Activated CD8-positive, alpha-beta T cell treated with anti-CD3 and anti-CD28 coated beads for 36 hours (primary cell): Measurements from ENCODE around the gene PRKAG1. TPM values are rescaled to one million over a fixed set of nuclear protein-coding genes. Genes with fewer than 3 reads are reported as not detected.
A peak's percentile ranks its signal among the peaks of the same experiment; 100 is the strongest.

Source experiments
- ATAC-seq: fragments of 200-7000 bp; cut with Tn5 transposase; one replicate; pipeline ENCODE4 v1.10.0; 2021; ENCODE audit warnings: mild to moderate bottlenecking, moderate library complexity
- CTCF ChIA-PET: fragments of 350-600 bp; sonication (Branson Sonifier 250); formaldehyde crosslinking; loops from one replicate; lab custom pipeline; 2021; ENCODE audit warnings: antibody characterized with exemption; lab: Charles Lee
- POLR2A ChIA-PET: fragments of 350-600 bp; sonication (Branson Sonifier 250); formaldehyde crosslinking; loops from one replicate; lab custom pipeline; 2021; ENCODE audit warnings: antibody characterized with exemption; lab: Charles Lee
- DNase-seq: peaks from one replicate; pipeline ENCODE4 v3.0.0-alpha.2; 2020
- H3K27ac Mint-ChIP-seq: one replicate; pipeline ENCODE4 v1.8.0; 2021; ENCODE audit warnings: mild to moderate bottlenecking, mixed read lengths
- H3K27me3 Mint-ChIP-seq: one replicate; pipeline ENCODE4 v1.8.0; 2021; ENCODE audit warnings: mixed read lengths
- H3K36me3 Mint-ChIP-seq: one replicate; pipeline ENCODE4 v1.8.0; 2021; ENCODE audit warnings: low read depth, mixed read lengths
- H3K4me1 Mint-ChIP-seq: one replicate; pipeline ENCODE4 v1.8.0; 2021; ENCODE audit warnings: low read depth, mixed read lengths
- H3K4me3 Mint-ChIP-seq: one replicate; pipeline ENCODE4 v1.8.0; 2021; ENCODE audit warnings: mild to moderate bottlenecking, moderate library complexity, mixed read lengths
- H3K9me3 Mint-ChIP-seq: one replicate; pipeline ENCODE4 v1.8.0; 2021; ENCODE audit warnings: mixed read lengths
- intact Hi-C: fragments of 100-400 bp; cut with micrococcal nuclease; formaldehyde crosslinking; loops from one replicate; pipeline ENCODE4 v1.10.0; 2022
- total RNA-seq, 2 experiments: library from RNA; stranded (reverse); gene quantifications; one replicate each; pipeline ENCODE4 v1.2.3, GENCODE V29; 2021
- TF ChIP-seq, protein P1 (sequence below): fragments of 200-600 bp; IDR thresholded peaks from one replicate; pipeline ENCODE4 v1.8.0; 2022; ENCODE audit warnings: antibody characterized with exemption, mild to moderate bottlenecking

PRKAG1 gene
- total RNA-seq, 2 experiments from 2014 or later, result 43.3 to 47.3 TPM

DNA sequence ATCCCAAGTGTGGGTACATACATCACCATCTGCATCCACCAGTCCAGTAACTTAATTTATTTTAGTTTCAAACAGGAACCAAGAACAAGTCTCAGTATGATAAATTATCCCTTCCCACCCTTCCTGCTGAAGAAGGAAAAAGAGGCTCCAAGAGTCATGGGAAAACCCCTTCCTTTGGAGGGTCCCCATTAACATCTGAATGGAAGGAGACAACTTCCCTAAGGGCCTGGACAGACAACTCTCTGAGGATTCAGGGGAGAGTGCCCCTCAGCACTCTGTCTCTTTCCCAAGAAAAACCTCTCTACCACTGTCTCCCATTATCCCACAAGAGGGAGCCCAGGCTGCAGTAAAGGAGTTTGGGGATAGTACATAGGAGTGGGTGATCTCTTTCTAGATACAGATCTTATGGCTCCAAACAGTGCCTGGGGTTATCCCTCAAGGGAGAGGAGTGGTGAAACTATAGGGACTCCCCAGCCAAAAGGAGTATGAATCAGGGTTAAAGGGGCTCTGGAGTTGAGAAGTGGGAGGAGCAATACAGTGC is 53.2 kb downstream of the PRKAG1 start:
- H3K36me3 Mint-ChIP-seq, result no peaks in the 10 kb centered on the region
- ChIA-PET CTCF (interaction anchor here (1.0 to 51.8 kb wide), 3 partner anchors 8 to 31 kb away, joined by 3 to 896 read pairs (median 16); partner anchors contain the start of genes DDN and WNT1), POLR2A (no interaction called here)
- ATAC-seq (peak; percentile 56), DNase-seq (no peak)
- TF ChIP-seq, protein P1, sequence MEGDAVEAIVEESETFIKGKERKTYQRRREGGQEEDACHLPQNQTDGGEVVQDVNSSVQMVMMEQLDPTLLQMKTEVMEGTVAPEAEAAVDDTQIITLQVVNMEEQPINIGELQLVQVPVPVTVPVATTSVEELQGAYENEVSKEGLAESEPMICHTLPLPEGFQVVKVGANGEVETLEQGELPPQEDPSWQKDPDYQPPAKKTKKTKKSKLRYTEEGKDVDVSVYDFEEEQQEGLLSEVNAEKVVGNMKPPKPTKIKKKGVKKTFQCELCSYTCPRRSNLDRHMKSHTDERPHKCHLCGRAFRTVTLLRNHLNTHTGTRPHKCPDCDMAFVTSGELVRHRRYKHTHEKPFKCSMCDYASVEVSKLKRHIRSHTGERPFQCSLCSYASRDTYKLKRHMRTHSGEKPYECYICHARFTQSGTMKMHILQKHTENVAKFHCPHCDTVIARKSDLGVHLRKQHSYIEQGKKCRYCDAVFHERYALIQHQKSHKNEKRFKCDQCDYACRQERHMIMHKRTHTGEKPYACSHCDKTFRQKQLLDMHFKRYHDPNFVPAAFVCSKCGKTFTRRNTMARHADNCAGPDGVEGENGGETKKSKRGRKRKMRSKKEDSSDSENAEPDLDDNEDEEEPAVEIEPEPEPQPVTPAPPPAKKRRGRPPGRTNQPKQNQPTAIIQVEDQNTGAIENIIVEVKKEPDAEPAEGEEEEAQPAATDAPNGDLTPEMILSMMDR, result no peak
- no peak overlapping the region for H3K27ac Mint-ChIP-seq
- H3K4me3 Mint-ChIP-seq, result no peak overlapping the region
- H3K27me3 Mint-ChIP-seq, result peaks cover 9% of the 10 kb centered on the region
- intact Hi-C loops, result no loop called here
- H3K4me1 Mint-ChIP-seq, result peaks cover 20% of the 10 kb centered on the region
- H3K9me3 Mint-ChIP-seq, result no peaks in the 10 kb centered on the region

DNA sequence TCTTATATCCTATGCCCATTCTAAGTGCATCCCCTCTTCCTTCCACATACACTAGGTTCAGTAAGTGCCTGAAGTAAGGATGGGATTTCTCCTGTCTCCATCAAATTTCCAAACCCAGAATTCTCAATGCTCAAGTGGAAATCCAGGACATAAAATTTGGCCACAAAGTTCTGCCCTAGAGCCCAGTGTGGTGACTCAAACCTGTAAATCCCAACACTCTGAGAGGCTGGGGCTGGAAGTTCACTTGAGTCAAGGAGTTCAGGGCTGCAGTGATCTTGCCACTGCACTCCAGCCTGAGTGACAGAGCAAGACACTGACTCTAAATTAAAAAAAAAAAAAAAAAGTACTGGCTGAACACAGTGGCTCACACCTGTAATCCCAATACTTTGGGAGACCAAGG is 56.8 kb downstream of the PRKAG1 start:
- POLR2A ChIA-PET, result interaction anchor here (1.4 to 2.2 kb wide), 2 partner anchors 16 to 27 kb away, joined by 4 to 6 read pairs; partner anchors contain the start of gene WNT1
- ATAC-seq, result no peak

DNA sequence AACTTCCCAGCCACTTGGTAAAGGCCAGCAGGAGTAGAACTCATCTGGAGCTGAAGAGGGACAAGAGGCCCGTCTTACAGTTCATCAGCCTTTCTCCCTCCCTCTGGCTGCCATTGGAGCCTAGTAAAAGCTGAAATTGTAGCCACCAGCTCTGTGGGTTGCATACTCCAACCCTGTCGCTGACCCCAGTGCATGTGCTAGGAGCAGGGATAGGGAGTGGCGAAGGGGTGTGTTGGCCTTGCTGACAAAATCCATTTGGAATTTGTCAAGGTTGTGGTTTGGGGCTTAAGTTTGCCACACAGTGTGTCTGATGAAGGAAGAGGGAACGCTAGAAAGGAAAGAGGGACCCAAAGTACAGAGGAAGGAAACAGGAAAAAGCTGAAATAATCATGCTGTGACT is 57.2 kb downstream of the PRKAG1 start:
- H3K27me3 Mint-ChIP-seq, result peaks cover 7% of the 10 kb centered on the region
- peaks cover 10% of the 10 kb centered on the region for H3K4me1 Mint-ChIP-seq
- DNase-seq (no peak), ATAC-seq (no peak)
- CTCF ChIA-PET, result interaction anchor here (51.8 kb wide), 1 partner anchor 35 kb away, joined by 896 read pairs; the partner anchor contains the start of gene DDN
- TF ChIP-seq, protein P1, result no peak
- POLR2A ChIA-PET, result interaction anchor here (1.4 to 2.2 kb wide), 2 partner anchors 17 to 27 kb away, joined by 4 to 6 read pairs; partner anchors contain the start of gene WNT1
- intact Hi-C loops, result no loop called here
- H3K9me3 Mint-ChIP-seq, result no peaks in the 10 kb centered on the region
- H3K36me3 Mint-ChIP-seq, result no peaks in the 10 kb centered on the region
- no peak overlapping the region for H3K27ac Mint-ChIP-seq
- H3K4me3 Mint-ChIP-seq, result no peak overlapping the region

More for the DNA sequence above, 56.8 kb downstream of the PRKAG1 start:
- H3K36me3 Mint-ChIP-seq, result no peaks in the 10 kb centered on the region
- intact Hi-C loops, result no loop called here
- peaks cover 7% of the 10 kb centered on the region for H3K4me1 Mint-ChIP-seq
- H3K27me3 Mint-ChIP-seq, result peaks cover 7% of the 10 kb centered on the region
- no peak overlapping the region for H3K27ac Mint-ChIP-seq
- DNase-seq, result no peak
- CTCF ChIA-PET, result interaction anchor here (1.9 to 51.8 kb wide), 2 partner anchors 17 to 35 kb away, joined by 5 to 896 read pairs; partner anchors contain the start of gene DDN
- TF ChIP-seq, protein P1, result no peak
- no peaks in the 10 kb centered on the region for H3K9me3 Mint-ChIP-seq
- H3K4me3 Mint-ChIP-seq, result no peak overlapping the region

DNA sequence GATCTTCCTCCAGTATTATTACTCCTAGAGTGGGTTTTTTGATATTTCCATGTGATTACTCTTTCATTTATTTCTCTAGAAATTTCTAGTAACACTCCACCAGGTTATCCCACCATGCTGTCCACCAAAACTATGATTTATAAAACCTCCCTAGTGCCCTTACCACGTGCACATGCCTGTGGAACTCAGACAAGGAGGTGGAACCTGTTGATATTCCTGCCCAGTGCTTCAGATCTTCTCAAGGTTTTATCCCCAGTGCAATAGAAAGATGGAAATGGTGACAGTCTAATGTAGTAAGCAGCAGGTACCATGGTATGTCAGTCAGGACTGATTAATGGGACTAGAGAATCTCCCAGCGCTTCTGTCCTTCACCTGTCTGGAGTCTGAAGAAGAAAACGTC is 57.7 kb downstream of the PRKAG1 start:
- Mint-ChIP-seq H3K36me3 (no peaks in the 10 kb centered on the region), H3K27ac (no peak overlapping the region), H3K4me1 (peaks cover 15% of the 10 kb centered on the region), H3K27me3 (peaks cover 7% of the 10 kb centered on the region), H3K4me3 (no peak overlapping the region), H3K9me3 (no peaks in the 10 kb centered on the region)
- ChIA-PET POLR2A (interaction anchor here (2.2 kb wide), 1 partner anchor 17 kb away, joined by 6 read pairs; the partner anchor contains the start of gene WNT1), CTCF (interaction anchor here (51.8 kb wide), 1 partner anchor 36 kb away, joined by 896 read pairs; the partner anchor contains the start of gene DDN)
- TF ChIP-seq, protein P1, result no peak
- intact Hi-C loops, result no loop called here
- no peak for DNase-seq
- ATAC-seq, result no peak

DNA sequence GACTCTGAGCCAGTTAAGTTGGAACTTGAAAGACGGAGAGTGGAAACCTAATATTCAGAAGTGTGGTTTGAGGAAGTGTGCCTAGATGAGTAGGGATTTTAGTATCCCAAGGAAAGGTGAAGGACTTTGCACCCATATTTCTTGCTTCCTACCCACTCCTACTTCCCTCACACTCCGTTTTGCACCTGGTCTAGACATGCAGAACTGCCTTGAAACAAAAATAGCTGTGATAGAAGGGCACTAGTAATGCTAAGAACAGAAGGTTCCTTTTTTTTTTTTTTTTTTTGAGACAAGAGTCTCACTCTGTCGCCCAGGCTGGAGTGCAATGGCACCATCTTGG is 60.6 kb downstream of the PRKAG1 start:
- no peaks in the 10 kb centered on the region for H3K9me3 Mint-ChIP-seq
- TF ChIP-seq, protein P1, result no peak
- peaks cover 25% of the 10 kb centered on the region for H3K4me1 Mint-ChIP-seq
- H3K27me3 Mint-ChIP-seq, result peaks cover 7% of the 10 kb centered on the region
- CTCF ChIA-PET, result interaction anchor here (0.9 to 51.8 kb wide), 15 partner anchors 11 to 130 kb away, joined by 3 to 896 read pairs (median 5); partner anchors contain the start of genes DDN, RHEBL1, WNT1 and WNT10B
- no peak overlapping the region for H3K27ac Mint-ChIP-seq
- no peak for DNase-seq
- intact Hi-C loops, result no loop called here
- POLR2A ChIA-PET, result interaction anchor here (0.7 to 2.0 kb wide), 8 partner anchors 10 to 173 kb away, joined by 3 to 14 read pairs (median 4); partner anchors contain the start of genes FKBP11 and TUBA1B
- ATAC-seq, result no peak
- peak overlapping the region; percentile 96 for H3K4me3 Mint-ChIP-seq
- H3K36me3 Mint-ChIP-seq, result peaks cover 1% of the 10 kb centered on the region
